Measurements from ENCODE around the gene POMGNT1.
A peak's percentile ranks its signal among the peaks of the same experiment; 100 is the strongest.

Gene POMGNT1

DNA sequence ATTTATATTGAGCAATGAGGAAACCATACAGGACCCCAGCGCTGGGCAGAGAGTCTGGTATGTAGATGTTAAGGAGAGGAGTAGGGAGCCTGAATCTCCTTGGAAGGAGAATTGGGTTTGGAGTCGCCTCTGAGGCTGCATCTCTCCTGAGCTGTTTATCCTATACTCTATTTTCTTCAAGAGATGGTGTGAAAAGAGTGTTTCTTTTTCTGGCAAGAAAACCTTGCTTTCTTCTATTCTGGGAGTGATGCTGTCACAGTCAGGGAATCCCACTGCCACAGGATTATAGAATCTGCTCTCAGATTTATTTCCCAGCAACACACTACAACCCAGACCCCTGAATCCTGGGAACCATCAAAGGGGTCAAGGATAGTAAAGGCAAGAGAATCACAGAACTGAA lies 8.2 kb upstream of the POMGNT1 start:
- DNase-seq, result no peak

DNA sequence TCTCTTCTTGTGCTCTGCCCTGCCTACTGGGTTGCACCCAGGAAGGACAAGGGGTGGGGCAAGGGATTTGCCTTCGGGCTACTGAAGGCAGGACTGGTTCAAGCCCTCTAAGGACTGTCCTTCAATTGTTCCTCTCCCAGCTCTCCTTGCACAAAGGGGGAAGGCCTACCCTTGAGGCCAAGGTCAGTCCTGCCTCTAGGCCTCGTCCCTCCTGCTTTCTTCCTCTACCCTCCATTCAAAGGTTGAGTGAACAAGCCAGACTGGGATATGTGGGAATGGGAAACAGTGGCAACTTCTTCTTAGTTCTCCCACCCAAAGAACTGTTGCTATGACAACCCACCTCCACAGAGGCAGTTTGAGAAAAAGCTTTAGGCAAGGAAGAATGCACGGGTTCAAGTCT lies 7.6 kb upstream of the POMGNT1 start:
- no peak for DNase-seq

- no peak for DNase-seq
These were observed 6.9 kb upstream of the POMGNT1 start for GRCh38 chr1:46205141-46205540.

DNA sequence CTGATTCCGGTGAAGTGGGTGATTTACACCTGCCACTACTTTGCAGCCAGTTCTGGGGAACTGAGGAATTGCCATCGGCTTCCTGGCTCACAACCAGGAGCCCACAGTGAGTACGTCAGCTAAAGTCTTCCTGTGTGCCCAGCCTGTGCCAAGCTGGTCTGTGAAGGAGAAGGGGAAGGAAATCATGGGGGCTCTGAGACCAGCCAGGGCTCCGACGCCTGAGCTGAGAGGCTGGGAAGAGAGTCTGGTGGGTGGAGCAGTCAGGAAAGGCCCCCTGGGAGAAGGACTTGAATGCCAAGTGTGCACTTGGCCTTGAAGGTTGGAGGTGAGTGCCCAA lies 6.1 kb upstream of the POMGNT1 start:
- DNase-seq, result no peak

- DNase-seq, result no peak
These were observed 5.6 kb upstream of the POMGNT1 start for GRCh38 chr1:46203738-46204405.

DNA sequence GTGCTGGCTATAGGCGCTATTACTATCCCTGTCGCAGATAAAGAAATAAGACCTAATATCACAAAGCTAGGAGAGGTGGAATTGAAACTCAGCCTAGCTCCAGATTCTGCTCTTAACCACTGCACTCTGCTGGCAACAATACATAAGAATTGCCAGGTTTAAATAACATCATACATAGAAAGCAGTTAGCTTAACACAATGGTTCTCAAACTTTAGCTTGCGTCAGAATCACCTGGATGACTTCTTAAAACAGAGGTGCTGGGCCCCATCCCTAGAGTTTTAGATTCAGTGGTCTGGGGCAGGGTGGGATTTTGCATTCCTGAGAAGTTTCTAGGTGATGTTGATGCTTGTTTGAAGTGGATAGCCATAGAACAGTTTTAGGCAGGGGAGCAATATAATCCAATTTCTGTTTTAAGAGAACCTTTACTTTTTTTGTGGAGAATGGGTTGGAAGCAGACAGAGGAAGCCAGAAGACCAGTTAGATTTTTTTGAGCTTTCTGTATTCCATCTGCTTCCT lies 1.1 kb upstream of the POMGNT1 start:
- DNase-seq, result no peak

GRCh38 chr1:46197560-46197963 lies 672 bp downstream of the POMGNT1 start:
- DNase-seq, result no peak

DNA sequence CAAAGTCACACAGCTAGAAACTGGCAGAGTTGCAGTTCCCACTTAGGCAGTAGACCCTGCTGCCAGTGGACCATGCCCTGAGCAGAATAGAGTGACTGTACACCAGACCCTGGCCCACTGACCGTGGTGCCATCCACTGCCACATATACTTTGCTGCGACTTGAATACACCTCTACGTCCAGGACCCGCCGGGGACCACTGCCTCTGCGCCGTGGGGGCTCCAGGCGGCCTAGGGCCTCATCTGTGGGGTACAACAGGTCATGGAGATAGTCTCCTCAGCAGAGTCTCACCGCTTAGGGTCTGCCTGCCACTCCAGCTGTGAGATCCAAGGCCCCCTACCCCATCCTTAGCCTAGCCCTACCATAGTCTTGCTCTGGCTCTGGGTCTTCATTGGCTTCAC lies 1.6 kb downstream of the POMGNT1 start:
- DNase-seq, result no peak

DNA sequence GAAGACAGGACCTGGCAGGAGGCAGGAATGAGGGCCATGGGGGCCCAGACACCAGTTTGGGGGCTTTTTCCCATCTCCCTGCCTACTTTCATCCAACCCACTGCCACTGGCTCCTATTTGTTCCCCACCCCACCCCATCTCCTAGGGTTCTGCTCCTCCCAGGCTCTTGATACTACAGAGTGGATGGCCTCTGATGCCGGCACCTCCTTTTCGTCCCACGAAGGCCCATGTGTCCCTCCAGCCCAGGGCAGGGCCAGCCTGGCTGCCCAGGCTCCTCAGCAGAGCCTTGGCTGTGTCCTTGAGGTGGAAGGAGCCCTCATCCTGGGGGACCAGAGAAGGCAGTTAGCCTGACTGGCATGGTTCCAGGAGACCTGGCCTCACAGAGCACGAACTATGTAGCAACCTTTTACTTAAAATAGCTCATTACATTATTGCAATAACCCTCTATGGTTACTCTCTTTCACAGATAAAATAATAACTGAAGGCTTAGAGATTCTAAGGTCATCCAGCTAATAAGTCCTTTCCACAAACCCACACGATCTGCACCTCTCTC lies 3.5 kb downstream of the POMGNT1 start:
- DNase-seq, result no peak

DNA sequence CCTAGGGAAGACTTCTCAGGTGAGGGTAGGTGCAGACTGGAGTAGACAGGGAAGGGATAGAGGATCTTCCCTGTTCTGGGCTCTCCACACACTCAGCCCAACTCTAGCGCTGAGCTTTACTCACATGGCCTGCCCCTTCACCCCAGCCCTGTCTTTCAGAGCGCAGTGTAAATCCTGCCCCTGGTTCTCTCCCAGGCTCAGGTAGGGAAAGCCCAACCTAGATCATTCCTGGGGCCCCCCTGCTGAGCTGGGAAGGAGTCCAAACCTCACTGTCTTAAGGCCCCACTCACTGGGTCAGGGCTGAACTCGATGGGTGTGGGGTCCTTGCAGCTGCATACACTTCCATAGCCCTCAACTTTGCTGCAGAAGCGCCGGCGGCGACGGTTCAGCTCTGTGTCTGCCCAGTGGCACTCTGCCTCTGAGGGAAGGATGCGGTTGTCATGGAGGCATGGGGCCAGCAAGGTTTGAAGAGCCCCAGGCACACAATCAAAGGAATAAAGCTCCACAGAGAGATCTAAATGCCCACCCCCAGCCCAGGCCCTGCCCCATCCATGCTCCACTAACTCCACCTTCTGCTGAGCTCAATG lies 4.2 kb downstream of the POMGNT1 start:
- no peak for DNase-seq

DNA sequence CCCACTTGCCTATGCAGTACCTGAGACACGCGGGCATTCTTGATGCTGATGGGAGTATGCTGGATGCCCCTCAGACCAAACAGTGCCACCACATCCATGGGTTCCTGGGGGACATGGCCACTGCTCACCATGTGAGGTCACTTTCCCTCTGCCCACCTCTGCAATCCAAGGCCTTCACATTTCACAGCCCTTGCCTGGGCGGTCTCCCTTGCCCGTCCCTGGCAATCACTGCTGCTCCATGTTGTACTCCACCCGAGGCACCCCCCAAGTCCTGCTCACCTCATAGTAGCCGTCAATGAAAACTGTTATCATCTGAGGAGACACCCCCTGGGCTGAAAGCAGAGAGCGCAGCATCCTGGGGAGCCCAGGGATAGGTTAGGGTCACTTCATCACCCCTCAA lies 4.9 kb downstream of the POMGNT1 start:
- DNase-seq, result no peak

DNA sequence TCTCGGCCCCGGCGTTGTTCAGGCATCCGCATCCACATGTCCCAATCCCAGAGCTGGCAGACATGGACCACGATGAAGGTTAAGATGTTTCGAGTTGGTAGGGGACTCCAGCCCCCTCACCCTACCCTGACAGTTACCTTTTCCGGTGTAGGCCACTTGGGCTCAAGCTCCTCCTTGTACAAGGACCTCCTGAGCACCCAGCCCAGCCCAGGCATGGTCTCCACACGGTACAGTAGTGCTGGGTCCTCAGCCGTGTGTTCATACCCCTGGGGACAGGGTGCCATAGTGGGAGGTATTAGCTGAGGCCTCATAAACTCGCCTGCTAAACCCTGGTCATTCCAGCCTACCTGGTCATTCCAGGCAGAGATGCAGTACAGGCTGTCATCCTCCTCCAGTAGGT lies 6.1 kb downstream of the POMGNT1 start:
- DNase-seq, result no peak

DNA sequence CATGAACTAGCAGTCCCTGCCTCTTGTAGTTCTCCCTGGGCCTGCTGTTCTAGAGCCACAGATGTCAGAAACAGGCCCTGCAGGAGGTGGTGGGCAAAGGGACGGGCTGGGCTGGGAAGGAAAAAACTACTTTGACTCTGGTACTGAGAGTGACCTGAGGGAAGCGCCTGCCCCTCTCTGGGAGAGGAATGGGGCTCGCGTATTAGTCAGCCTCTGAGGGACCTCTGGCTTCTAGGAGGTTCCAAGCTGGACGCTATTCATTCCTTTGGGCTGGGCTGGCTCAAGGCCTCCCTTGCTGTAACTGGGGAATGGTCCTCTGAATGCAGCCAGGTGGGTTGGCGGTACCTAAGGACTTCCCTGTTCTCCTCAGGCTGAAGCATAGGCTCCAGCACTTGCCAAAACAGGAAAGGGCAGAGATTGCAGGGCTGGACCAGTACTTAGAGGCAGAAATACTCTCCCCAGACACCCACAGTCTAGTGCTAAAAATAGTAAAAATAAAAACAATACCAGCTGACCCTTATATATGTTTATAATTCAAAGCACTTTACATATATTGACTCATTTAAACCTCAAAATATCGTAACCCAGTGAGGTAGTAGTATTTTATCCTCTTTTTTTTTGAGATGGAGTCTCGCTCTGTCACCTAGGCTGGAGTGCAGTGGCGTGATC lies 7.1 kb downstream of the POMGNT1 start:
- DNase-seq, result no peak

GRCh38 chr1:46190539-46190938 lies 7.7 kb downstream of the POMGNT1 start:
- DNase-seq, result no peak

DNA sequence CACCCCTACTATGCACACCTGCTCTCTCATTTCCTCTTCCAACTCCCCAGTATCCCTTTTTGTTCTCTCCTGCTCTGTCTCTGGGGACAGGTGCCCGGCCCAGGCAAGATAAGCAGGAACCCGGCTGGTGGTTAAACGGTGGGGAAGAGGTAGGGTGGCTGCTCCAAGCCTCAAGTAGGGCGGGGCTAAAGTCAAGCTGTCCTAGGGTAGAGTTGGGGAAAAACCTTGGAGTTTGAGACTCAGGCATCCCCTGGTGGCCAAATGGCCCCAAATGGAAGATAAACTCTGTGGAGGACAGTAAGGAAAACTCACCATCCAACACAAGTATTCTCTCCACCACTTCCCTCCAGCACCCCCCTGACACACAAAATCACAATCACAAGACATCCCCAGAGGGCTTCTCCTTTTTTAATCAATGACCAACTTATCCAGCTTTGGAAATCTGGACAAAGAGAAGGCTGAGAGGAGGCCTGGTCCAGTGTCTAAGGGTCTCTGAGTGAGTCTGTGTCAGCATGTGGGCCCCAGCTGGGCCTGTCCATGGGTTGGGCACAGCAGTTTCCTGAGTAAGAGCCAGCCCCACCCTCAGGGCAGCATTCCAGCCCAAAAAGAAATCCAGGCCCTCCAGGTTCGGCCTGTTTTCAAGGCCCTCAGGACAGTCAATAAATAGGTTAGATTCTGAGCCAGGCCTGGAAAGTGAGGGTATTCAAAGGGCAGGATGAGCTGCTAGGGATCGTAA lies 9.8 kb downstream of the POMGNT1 start:
- no peak for DNase-seq

GRCh38 chr1:46187106-46187869 lies 10.9 kb downstream of the POMGNT1 start:
- no peak for DNase-seq

- no peak for DNase-seq
These were observed 12.2 kb downstream of the POMGNT1 start for GRCh38 chr1:46186076-46186475.

- DNase-seq, result peak; percentile 69
These were observed 13.1 kb downstream of the POMGNT1 start for GRCh38 chr1:46184920-46185658.

DNA sequence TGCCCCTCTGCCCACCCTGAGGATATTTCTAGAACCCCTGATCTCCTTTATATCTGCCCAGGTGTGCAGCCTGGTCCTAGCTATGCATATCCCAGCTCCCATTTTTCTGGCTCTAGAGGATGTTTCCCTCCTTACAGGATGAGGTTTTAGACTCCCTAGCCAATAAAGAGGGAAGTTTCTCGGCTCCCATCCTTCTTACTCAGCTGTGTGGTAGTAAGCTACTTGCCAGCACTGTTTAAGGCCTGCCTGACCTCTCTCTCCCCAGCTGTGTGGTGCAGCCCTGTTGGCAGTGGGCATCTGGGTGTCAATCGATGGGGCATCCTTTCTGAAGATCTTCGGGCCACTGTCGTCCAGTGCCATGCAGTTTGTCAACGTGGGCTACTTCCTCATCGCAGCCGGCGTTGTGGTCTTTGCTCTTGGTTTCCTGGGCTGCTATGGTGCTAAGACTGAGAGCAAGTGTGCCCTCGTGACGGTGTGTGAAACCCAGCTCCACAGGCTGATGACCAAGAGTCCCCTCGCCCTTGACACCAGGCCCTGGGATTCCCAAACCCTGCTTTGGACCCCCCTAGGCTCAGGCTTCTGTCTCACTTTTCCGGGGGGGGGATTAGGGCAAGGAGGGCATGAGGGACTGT lies 14.2 kb downstream of the POMGNT1 start:
- no peak for DNase-seq

- no peak for DNase-seq
These were observed 15.0 kb downstream of the POMGNT1 start for GRCh38 chr1:46183079-46183847.
